Endothelial cell of umbilical vein (primary cell): ENCODE results near the gene KNTC1. TPM values are rescaled to one million over a fixed set of nuclear protein-coding genes. Genes with fewer than 3 reads are reported as not detected.

Source experiments
- BruUV-seq: library from RNA; stranded (reverse); fragments of 400-500 nt; replicated peaks from 2 replicates; lab custom pipeline; 2021; lab: Mats Ljungman, UMichigan
- CTCF ChIA-PET: fragments of 300-600, 350-600 bp; sonication (Branson Sonifier 250); formaldehyde crosslinking; loops from one replicate; lab custom pipeline; 2021; ENCODE audit warnings: antibody characterized with exemption, inconsistent platforms; lab: Charles Lee
- POLR2A ChIA-PET: fragments of 300-600, 350-600 bp; sonication (Branson Sonifier 250); formaldehyde crosslinking; loops from one replicate; lab custom pipeline; 2021; ENCODE audit warnings: antibody characterized with exemption, inconsistent platforms; lab: Charles Lee
- DNase-seq: peaks from one replicate; pipeline ENCODE4 v3.0.0-alpha.2; 2011; ENCODE audit warnings: low read depth, low spot score
- FAIRE-seq: peaks from 2 replicates; lab custom pipeline; 2011; peaks lifted over from hg19 to GRCh38; lab: Jason Lieb, UNC
- H2AFZ ChIP-seq: 2 replicates; pipeline ENCODE4 v1.6.0; 2012; ENCODE audit warnings: low read depth, low read length, control low read depth, inconsistent platforms
- H3K27ac ChIP-seq: 2 replicates; pipeline ENCODE4 v1.5.1; 2011; ENCODE audit warnings: low read depth, mild to moderate bottlenecking, control low read depth, low read length, moderate library complexity; ENCODE audit not compliant: insufficient read depth
- H3K27me3 ChIP-seq, 2 experiments: 2 replicates each; pipeline versions ENCODE4 v1.6.0 to v1.6.1; 2011; ENCODE audit warnings: low read length in 2 of 2, mixed read lengths in 1 of 2; ENCODE audit not compliant: control insufficient read depth in 2 of 2, insufficient read depth in 2 of 2
- H3K36me3 ChIP-seq, 2 experiments: 2 replicates in 1 of 2; 3 replicates in 1 of 2; pipeline ENCODE4 v1.5.1; 2011; ENCODE audit warnings: low read length in 2 of 2, mild to moderate bottlenecking in 1 of 2, moderate library complexity in 1 of 2; ENCODE audit not compliant: control insufficient read depth in 2 of 2, insufficient read depth in 2 of 2; ENCODE audit errors: extremely low read depth in 1 of 2
- H3K4me1 ChIP-seq: 3 replicates; pipeline ENCODE4 v1.5.1; 2011; ENCODE audit warnings: mild to moderate bottlenecking, low read length; ENCODE audit not compliant: control insufficient read depth, insufficient read depth; ENCODE audit errors: extremely low read depth
- H3K4me2 ChIP-seq: 2 replicates; pipeline ENCODE4 v1.6.1; 2011; ENCODE audit warnings: low read length, control low read depth, mixed read lengths; ENCODE audit not compliant: insufficient read depth
- H3K4me3 ChIP-seq, 3 experiments: fragments of 200-600 bp in 1 of 3; sonication (generic), shearing (Covaris generic) in 1 of 3; replicated peaks in 1 of 3; 2 replicates each; pipeline ENCODE4 v1.5.1; 2011 to 2016; ENCODE audit warnings: control low read depth in 3 of 3, low read length in 3 of 3, mild to moderate bottlenecking in 2 of 3, inconsistent platforms in 1 of 3, low read depth in 1 of 3, moderate library complexity in 1 of 3; ENCODE audit not compliant: insufficient read depth in 1 of 3
- H3K79me2 ChIP-seq: 2 replicates; pipeline ENCODE4 v1.6.0; 2012; ENCODE audit warnings: low read length, inconsistent platforms; ENCODE audit not compliant: control insufficient read depth, insufficient read depth
- H3K9ac ChIP-seq: replicated peaks from 2 replicates; pipeline ENCODE3; 2011; ENCODE audit warnings: low read length, control low read depth; ENCODE audit not compliant: insufficient read depth; ENCODE audit errors: extremely low read depth
- H3K9me1 ChIP-seq: replicated peaks from 3 replicates; pipeline ENCODE4 v1.6.0; 2011; ENCODE audit warnings: mild to moderate bottlenecking, low read length; ENCODE audit not compliant: control insufficient read depth, insufficient read depth; ENCODE audit errors: extremely low read depth
- H3K9me3 ChIP-seq: replicated peaks from 2 replicates; pipeline ENCODE4 v1.5.1; 2012; ENCODE audit warnings: low read length, inconsistent platforms; ENCODE audit not compliant: control insufficient read depth, insufficient read depth
- H4K20me1 ChIP-seq: replicated peaks from 2 replicates; pipeline ENCODE3; 2011; ENCODE audit warnings: mild to moderate bottlenecking, low read length; ENCODE audit not compliant: control insufficient read depth, insufficient read depth; ENCODE audit errors: extremely low read depth
- CTCF ChIP-seq, 2 donors: IDR thresholded peaks; 1 replicate in 1 of 2; 2 replicates in 1 of 2; pipeline ENCODE4 v1.5.1; 2011; ENCODE audit warnings: low read length in 2 of 2, mild to moderate bottlenecking in 2 of 2, moderate library complexity in 2 of 2, control low read depth in 1 of 2, inconsistent platforms in 1 of 2, low read depth in 1 of 2; ENCODE audit not compliant: insufficient read depth in 1 of 2; ENCODE audit errors: extremely low read depth in 1 of 2
- FOS ChIP-seq: IDR thresholded peaks from 2 replicates; pipeline ENCODE4 v1.6.1; 2011; ENCODE audit warnings: mild to moderate bottlenecking, low read length, moderate library complexity, borderline replicate concordance; ENCODE audit not compliant: insufficient read depth
- GATA2 ChIP-seq: IDR thresholded peaks from 2 replicates; pipeline ENCODE4 v1.7.0; 2011; ENCODE audit warnings: low read depth, mild to moderate bottlenecking, moderate library complexity, mixed read lengths, low read length; ENCODE audit not compliant: insufficient read length, insufficient read depth
- JUN ChIP-seq: IDR thresholded peaks from 2 replicates; pipeline ENCODE4 v1.6.1; 2011; ENCODE audit warnings: borderline replicate concordance, low read depth; ENCODE audit not compliant: insufficient read length, insufficient read depth
- MAX ChIP-seq: IDR thresholded peaks from 2 replicates; pipeline ENCODE4 v1.6.1; 2011; ENCODE audit not compliant: insufficient read depth, insufficient read length
- MYC ChIP-seq: IDR thresholded peaks from one replicate; pipeline ENCODE4 v1.6.1; 2011; ENCODE audit warnings: mild to moderate bottlenecking, low read depth, low read length
- POLR2A ChIP-seq: IDR thresholded peaks from 2 replicates; pipeline ENCODE4 v1.6.1; 2012; ENCODE audit warnings: low read depth, mild to moderate bottlenecking, control low read depth, low read length
- POLR2AphosphoS5 ChIP-seq: IDR thresholded peaks from 2 replicates; pipeline ENCODE4 v1.6.1; 2012; ENCODE audit warnings: low read depth, mild to moderate bottlenecking, control low read depth, low read length, moderate library complexity; ENCODE audit not compliant: insufficient read depth
- dilution Hi-C: fragments of 300-500 bp; cut with MboI; formaldehyde crosslinking; loops from one replicate; pipeline ENCODE4 v1.15.0; 2019; ENCODE audit warnings: low sequenced_read_pairs; ENCODE audit not compliant: extremely low pct_ligation_motif_present
- intact Hi-C: fragments of 100-400 bp; cut with micrococcal nuclease; formaldehyde crosslinking; loops from one replicate; pipeline ENCODE4 v1.10.0; 2022
- polyA plus RNA-seq, 4 experiments: library from polyadenylated mRNA; depleted of rRNA in 3 of 4; stranded (reverse) in 3 of 4; unstranded in 1 of 4; fragments of >200 nt; gene quantifications; 2 replicates each; pipeline versions ENCODE4 v1.2.1 to v1.2.3, GENCODE V29; 2011 to 2012; ENCODE audit warnings: missing spikeins in 1 of 4
- total RNA-seq: library from RNA; stranded (reverse); gene quantifications from 2 replicates; pipeline ENCODE4 v1.2.3, GENCODE V29; 2021

KNTC1 gene
- total and polyA plus RNA-seq, 2 donors (not counting 3 experiments of a cell fraction or from before 2014, with no cell fraction given) = 15.5 to 52.9 TPM

- dilution Hi-C loops (no loop called here), intact Hi-C loops (no loop called here)
- FAIRE-seq (no peak), DNase-seq (no peak)
- POLR2A ChIA-PET = no interaction called here
- Histone ChIP-seq H3K27ac (no peak overlapping the region), H3K27me3 (no peaks in the 10 kb centered on the region), H3K4me3 (no peak overlapping the region), H3K9me3 (no peaks in the 10 kb centered on the region), H3K9me1 (no peaks in the 10 kb centered on the region), H3K9ac (no peak overlapping the region), H4K20me1 (no peaks in the 10 kb centered on the region), H3K4me1 (no peaks in the 10 kb centered on the region), H2AFZ (no peak overlapping the region), H3K36me3 (no peaks in the 10 kb centered on the region), H3K79me2 (no peaks in the 10 kb centered on the region), H3K4me2 (no peak overlapping the region)
- CTCF ChIA-PET = no interaction called here
- no TSS peak for BruUV-seq
- no peak for TF ChIP-seq FOS
- TF ChIP-seq CTCF (IDR thresholded peaks at IDR 0.05; ENCODE audit: extremely low read depth in 1 of 2, insufficient read depth in 1 of 2, low read depth in 1 of 2, low read length in 2 of 2) = no peak
- no peak for TF ChIP-seq MYC
- no peak for TF ChIP-seq POLR2A
- TF ChIP-seq JUN = no peak
- no peak for TF ChIP-seq MAX
- TF ChIP-seq POLR2AphosphoS5 = no peak
- TF ChIP-seq GATA2 = no peak
Measured at GRCh38 chr12:122656298-122656697, 129.2 kb downstream of the KNTC1 start.
